ENCODE measurements around the gene RIT2.

DNA sequence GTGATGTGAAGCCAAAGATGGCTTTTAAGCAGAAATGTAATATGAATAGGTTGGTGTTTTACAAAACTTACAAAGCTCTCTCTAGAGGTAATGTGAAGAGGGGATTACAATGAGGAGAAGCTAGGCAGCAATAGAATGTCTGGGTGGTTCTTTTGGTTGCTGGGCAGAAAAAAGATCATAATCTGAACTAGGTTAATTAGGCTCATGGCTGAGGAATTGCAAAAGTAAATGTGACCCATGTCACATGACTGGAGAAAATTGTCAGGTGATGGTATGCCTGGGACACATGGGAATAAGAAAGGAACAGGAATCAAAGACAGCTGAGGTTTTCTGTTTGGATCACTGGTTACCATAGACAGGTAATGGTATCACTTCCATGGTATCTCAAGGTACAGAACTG is 7.5 kb upstream of the RIT2 start:
- TF ChIP-seq CTCF (IDR thresholded peaks at IDR 0.05) (no peak), POLR2A (IDR thresholded peaks at IDR 0.05) (no peak)

All from ovary (tissue), 3 donors.